ENCODE measurements around the gene SCYGR5.

The SCYGR5 gene

GRCh38 chr2:227674485-227674884, 7.9 kb downstream of the SCYGR5 start:
- FAIRE-seq = no peak

GRCh38 chr2:227677928-227678327, 11.3 kb downstream of the SCYGR5 start:
- no peak for FAIRE-seq

- FAIRE-seq = no peak
Observed at GRCh38 chr2:227684258-227684657, 17.7 kb downstream of the SCYGR5 start.

- FAIRE-seq = no peak
Observed at GRCh38 chr2:227687189-227687588, 20.6 kb downstream of the SCYGR5 start.

GRCh38 chr2:227696990-227697679, 30.5 kb downstream of the SCYGR5 start:
- no peak for FAIRE-seq

DNA sequence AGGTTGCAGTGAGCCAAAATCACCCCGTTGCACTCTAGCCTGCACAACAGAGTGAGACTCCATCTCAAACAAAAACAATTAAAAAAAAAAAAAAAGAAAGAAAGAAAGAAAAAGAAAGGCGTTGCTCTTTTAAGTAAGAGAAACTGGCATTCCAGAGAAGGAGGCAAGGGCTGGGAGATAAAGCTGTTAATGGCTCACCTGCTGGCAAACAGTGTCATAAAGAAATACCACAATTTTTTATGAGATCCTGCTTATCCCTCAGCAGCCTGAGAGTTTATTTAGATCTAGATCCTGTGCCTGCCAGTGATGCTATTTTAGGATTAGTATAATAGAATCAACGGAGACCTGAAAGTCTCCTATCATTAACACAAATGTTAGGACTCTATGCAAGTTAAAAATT, 35.0 kb downstream of the SCYGR5 start:
- FAIRE-seq = no peak

- FAIRE-seq = no peak
Observed at GRCh38 chr2:227703280-227703732, 36.7 kb downstream of the SCYGR5 start.

DNA sequence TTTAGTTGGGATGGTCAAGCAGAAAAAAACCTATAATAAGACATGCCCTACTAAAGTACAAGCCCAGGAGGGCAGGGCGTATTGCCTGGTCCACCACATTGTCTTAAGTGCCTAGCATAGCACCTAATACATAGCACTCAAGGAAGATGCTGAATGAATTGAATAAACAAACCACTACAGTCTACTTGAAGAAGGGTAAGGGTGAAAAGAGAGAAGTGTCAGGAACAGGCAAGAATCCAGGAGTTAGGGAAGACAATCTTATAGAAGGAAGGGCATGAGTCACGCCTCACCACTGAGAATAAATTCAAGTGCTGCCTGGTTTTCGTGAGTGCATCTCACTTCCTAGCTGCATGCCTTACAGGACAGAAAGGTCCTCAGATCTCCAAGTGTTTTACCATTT, 37.4 kb downstream of the SCYGR5 start:
- FAIRE-seq = no peak

GRCh38 chr2:227706859-227707258, 40.3 kb downstream of the SCYGR5 start:
- FAIRE-seq = no peak

GRCh38 chr2:227707390-227707789, 40.8 kb downstream of the SCYGR5 start:
- no peak for FAIRE-seq

- FAIRE-seq = no peak
Observed at GRCh38 chr2:227710986-227711385, 44.4 kb downstream of the SCYGR5 start.

GRCh38 chr2:227713291-227713690, 46.7 kb downstream of the SCYGR5 start:
- FAIRE-seq = no peak

- no peak for FAIRE-seq
Observed at GRCh38 chr2:227716501-227716900, 49.9 kb downstream of the SCYGR5 start.
